ENCODE measurements around the gene PRUNE1. TPM values are rescaled to one million over a fixed set of nuclear protein-coding genes. Genes with fewer than 3 reads are reported as not detected.

Gene PRUNE1
- polyA plus RNA-seq, 1 donor, result 47.6 TPM

Other genes starting within 250 kb of the PRUNE1 start
- 7.7 TPM for gene CTSS, start 242.7 kb upstream of the PRUNE1 start, polyA plus RNA-seq (ENCODE audit: insufficient read length)
- gene CTSK, start 200.2 kb upstream of the PRUNE1 start, polyA plus RNA-seq (ENCODE audit: insufficient read length), result 27.6 TPM
- gene ARNT, start 131.8 kb upstream of the PRUNE1 start, polyA plus RNA-seq (ENCODE audit: insufficient read length), result 64.4 TPM
- gene CTXND2, start 121.3 kb upstream of the PRUNE1 start, polyA plus RNA-seq (ENCODE audit: insufficient read length), result 0.22 TPM
- gene SETDB1, start 82.1 kb upstream of the PRUNE1 start, polyA plus RNA-seq (ENCODE audit: insufficient read length), result 108 TPM
- gene CERS2, start 33.6 kb upstream of the PRUNE1 start, polyA plus RNA-seq (ENCODE audit: insufficient read length), result 307 TPM
- gene ANXA9, start 26.2 kb upstream of the PRUNE1 start, polyA plus RNA-seq (ENCODE audit: insufficient read length), result 17.1 TPM
- 47.9 TPM for gene MINDY1, start 1.5 kb upstream of the PRUNE1 start, polyA plus RNA-seq (ENCODE audit: insufficient read length)
- 3.4 TPM for gene BNIPL, start 28.1 kb downstream of the PRUNE1 start, polyA plus RNA-seq (ENCODE audit: insufficient read length)
- gene C1orf56, start 39.3 kb downstream of the PRUNE1 start, polyA plus RNA-seq (ENCODE audit: insufficient read length), result 10.0 TPM
- gene CDC42SE1, start 51.2 kb downstream of the PRUNE1 start, polyA plus RNA-seq (ENCODE audit: insufficient read length), result 88.6 TPM
- 25.4 TPM for gene MLLT11, start 51.9 kb downstream of the PRUNE1 start, polyA plus RNA-seq (ENCODE audit: insufficient read length)
- 16.2 TPM for gene GABPB2, start 62.3 kb downstream of the PRUNE1 start, polyA plus RNA-seq (ENCODE audit: insufficient read length)
- gene SEMA6C, start 138.2 kb downstream of the PRUNE1 start, polyA plus RNA-seq (ENCODE audit: insufficient read length), result 29.8 TPM
- 1.6 TPM for gene TNFAIP8L2, start 148.2 kb downstream of the PRUNE1 start, polyA plus RNA-seq (ENCODE audit: insufficient read length)
- gene LYSMD1, start 157.5 kb downstream of the PRUNE1 start, polyA plus RNA-seq (ENCODE audit: insufficient read length), result 16.9 TPM
- gene SCNM1, start 157.7 kb downstream of the PRUNE1 start, polyA plus RNA-seq (ENCODE audit: insufficient read length), result 42.3 TPM
- 1.7 TPM for gene TMOD4, start 167.5 kb downstream of the PRUNE1 start, polyA plus RNA-seq (ENCODE audit: insufficient read length)
- gene VPS72, start 181.7 kb downstream of the PRUNE1 start, polyA plus RNA-seq (ENCODE audit: insufficient read length), result 67.6 TPM
- 92.7 TPM for gene PIP5K1A, start 190.1 kb downstream of the PRUNE1 start, polyA plus RNA-seq (ENCODE audit: insufficient read length)
- gene PSMD4, start 246.3 kb downstream of the PRUNE1 start, polyA plus RNA-seq (ENCODE audit: insufficient read length), result 181 TPM